ENCODE measurements around the gene C2CD2. TPM values are rescaled to one million over a fixed set of nuclear protein-coding genes. Genes with fewer than 3 reads are reported as not detected.

C2CD2 gene
- polyA plus RNA-seq, 1 of the 3 experiments (the other 2 are of a cell fraction) = 9.7 TPM

DNA sequence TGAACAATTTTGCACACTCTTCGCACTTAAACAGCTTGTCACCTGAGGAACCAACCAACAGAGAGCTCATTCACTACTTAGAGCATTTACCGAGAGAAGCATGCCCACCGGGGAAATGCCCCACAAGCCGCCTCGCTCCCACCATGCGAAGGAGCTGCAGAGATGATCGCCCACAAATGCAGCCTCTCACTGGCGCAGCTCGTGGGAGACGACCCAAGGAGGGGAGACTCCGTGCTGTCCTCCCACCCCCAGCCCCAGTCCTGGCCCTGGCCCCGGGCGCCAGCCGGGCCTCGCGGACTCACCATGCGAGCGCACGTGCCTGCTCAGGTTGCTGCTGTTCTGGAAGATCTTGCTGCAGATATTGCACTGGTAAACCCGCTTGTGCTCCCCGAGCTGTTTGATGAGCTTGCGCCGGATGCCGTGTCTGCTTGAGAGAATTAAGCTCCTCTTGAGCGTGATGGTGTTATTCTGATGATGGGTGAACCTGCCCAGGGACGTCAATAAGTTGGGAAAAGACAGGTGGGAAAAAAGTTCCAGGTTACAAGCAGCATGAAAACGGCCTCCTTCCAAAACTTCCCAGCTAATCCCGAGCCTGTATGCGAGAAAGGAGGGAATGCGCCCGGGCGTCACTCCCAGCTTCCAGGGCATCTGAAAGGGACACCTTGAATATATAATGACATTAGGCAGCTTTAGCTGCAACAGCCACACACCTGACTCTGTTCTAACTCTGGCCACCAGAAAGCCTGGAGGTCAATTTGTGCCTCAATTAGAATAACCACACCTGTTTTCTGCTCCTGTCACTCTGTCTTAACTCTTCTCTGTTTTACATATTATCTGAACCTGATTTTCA is 117.4 kb downstream of the C2CD2 start:
- Histone ChIP-seq H3K27ac (ENCODE audit: low read depth in 2 of 2, low read length in 1 of 2) (no peak overlapping the region), H3F3A (replicated peaks; ENCODE audit: insufficient read depth) (no peaks in the 10 kb centered on the region), H2AFZ (ENCODE audit: low read depth) (no peak overlapping the region), H3K4me1 (ENCODE audit: control insufficient read depth in 1 of 2, insufficient read depth in 2 of 2, low read depth in 1 of 2, low read length in 1 of 2) (no peaks in the 10 kb centered on the region), H4K20me1 (ENCODE audit: insufficient read depth) (no peaks in the 10 kb centered on the region), H3K9me2 (no peaks in the 10 kb centered on the region), H3K9me3 (peaks cover 5% of the 10 kb centered on the region; the same call in 1 of the 2 replicates), H3K36me3 (replicated peaks in 1 of 2; ENCODE audit: control insufficient read depth in 1 of 2, insufficient read depth in 2 of 2, low read length in 1 of 2) (peaks cover 20 to 38% of the 10 kb centered on the region in 2 experiments), H3K9ac (no peak overlapping the region), H3K79me2 (ENCODE audit: insufficient read depth) (no peaks in the 10 kb centered on the region), H3K4me3 (ENCODE audit: low read depth in 2 of 2, low read length in 1 of 2) (no peak overlapping the region), H3K27me3 (ENCODE audit: insufficient read depth) (no peaks in the 10 kb centered on the region), H3K4me2 (no peak overlapping the region)
- WGBS (ENCODE audit: low lambda C conversion rate) = 94% methylated on average over 14 of the region's 32 CpGs
- no peak for DNase-seq
- TF ChIP-seq, protein P1, sequence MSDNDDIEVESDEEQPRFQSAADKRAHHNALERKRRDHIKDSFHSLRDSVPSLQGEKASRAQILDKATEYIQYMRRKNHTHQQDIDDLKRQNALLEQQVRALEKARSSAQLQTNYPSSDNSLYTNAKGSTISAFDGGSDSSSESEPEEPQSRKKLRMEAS (IDR thresholded peaks at IDR 0.05; ENCODE audit: low read depth) = no peak
- TF ChIP-seq, protein P2, sequence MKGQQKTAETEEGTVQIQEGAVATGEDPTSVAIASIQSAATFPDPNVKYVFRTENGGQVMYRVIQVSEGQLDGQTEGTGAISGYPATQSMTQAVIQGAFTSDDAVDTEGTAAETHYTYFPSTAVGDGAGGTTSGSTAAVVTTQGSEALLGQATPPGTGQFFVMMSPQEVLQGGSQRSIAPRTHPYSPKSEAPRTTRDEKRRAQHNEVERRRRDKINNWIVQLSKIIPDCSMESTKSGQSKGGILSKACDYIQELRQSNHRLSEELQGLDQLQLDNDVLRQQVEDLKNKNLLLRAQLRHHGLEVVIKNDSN (IDR thresholded peaks at IDR 0.05; ENCODE audit: borderline replicate concordance, low read depth) = no peak
- TF ChIP-seq FOXM1 (IDR thresholded peaks at IDR 0.05; ENCODE audit: low read depth) (no peak), RAD21 (IDR thresholded peaks at IDR 0.05; ENCODE audit: low read length) (no peak), SMC3 (IDR thresholded peaks at IDR 0.05; ENCODE audit: low read depth, low read length) (no peak), GABPA (IDR thresholded peaks at IDR 0.05; ENCODE audit: low read depth) (no peak)
- TF ChIP-seq, protein P3, sequence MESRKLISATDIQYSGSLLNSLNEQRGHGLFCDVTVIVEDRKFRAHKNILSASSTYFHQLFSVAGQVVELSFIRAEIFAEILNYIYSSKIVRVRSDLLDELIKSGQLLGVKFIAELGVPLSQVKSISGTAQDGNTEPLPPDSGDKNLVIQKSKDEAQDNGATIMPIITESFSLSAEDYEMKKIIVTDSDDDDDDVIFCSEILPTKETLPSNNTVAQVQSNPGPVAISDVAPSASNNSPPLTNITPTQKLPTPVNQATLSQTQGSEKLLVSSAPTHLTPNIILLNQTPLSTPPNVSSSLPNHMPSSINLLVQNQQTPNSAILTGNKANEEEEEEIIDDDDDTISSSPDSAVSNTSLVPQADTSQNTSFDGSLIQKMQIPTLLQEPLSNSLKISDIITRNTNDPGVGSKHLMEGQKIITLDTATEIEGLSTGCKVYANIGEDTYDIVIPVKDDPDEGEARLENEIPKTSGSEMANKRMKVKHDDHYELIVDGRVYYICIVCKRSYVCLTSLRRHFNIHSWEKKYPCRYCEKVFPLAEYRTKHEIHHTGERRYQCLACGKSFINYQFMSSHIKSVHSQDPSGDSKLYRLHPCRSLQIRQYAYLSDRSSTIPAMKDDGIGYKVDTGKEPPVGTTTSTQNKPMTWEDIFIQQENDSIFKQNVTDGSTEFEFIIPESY (IDR thresholded peaks at IDR 0.05; ENCODE audit: borderline replicate concordance, low read depth) = no peak
- TF ChIP-seq, protein P4, sequence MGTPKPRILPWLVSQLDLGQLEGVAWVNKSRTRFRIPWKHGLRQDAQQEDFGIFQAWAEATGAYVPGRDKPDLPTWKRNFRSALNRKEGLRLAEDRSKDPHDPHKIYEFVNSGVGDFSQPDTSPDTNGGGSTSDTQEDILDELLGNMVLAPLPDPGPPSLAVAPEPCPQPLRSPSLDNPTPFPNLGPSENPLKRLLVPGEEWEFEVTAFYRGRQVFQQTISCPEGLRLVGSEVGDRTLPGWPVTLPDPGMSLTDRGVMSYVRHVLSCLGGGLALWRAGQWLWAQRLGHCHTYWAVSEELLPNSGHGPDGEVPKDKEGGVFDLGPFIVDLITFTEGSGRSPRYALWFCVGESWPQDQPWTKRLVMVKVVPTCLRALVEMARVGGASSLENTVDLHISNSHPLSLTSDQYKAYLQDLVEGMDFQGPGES (IDR thresholded peaks at IDR 0.05; ENCODE audit: low read depth, low read length) = no peak
- POLR2A ChIA-PET = no interaction called here
- CTCF ChIA-PET = interaction anchor here (0.7 to 1.6 kb wide), 3 partner anchors 16 to 309 kb away, joined by 3 to 4 read pairs (median 3); no protein-coding TSS in a partner anchor

DNA sequence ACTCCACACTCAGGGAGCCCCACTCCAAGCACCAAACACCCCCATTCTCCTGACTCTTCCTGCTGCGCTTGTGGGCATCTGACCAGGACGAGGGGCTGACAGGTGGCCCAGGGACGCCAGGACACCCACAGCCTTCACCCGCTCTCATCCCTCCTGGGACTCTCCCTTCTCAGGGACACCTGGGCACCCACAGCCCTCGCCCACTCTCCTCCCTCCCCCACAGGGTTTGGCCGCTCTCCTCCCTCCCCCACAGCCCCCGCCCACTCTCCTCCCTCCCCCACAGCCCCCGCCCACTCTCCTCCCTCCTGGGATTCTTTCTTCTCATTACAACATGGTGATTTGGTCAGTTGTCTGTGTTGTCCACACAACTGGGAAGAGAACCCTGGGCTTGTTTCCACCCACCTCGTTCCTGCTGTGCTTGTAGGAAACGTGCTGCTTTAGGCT is 118.1 kb downstream of the C2CD2 start:
- ChIA-PET CTCF (interaction anchor here (0.7 kb wide), 1 partner anchor 309 kb away, joined by 3 read pairs; no protein-coding TSS in a partner anchor), POLR2A (no interaction called here)
- Histone ChIP-seq H3K27me3 (ENCODE audit: insufficient read depth) (no peaks in the 10 kb centered on the region), H3K9me2 (no peaks in the 10 kb centered on the region), H3K27ac (ENCODE audit: low read depth in 2 of 2, low read length in 1 of 2) (no peak overlapping the region), H3K36me3 (replicated peaks in 1 of 2; ENCODE audit: control insufficient read depth in 1 of 2, insufficient read depth in 2 of 2, low read length in 1 of 2) (peaks cover 14 to 34% of the 10 kb centered on the region in 2 experiments), H3F3A (replicated peaks; ENCODE audit: insufficient read depth) (no peaks in the 10 kb centered on the region), H3K4me3 (ENCODE audit: low read depth in 2 of 2, low read length in 1 of 2) (no peak overlapping the region), H2AFZ (ENCODE audit: low read depth) (no peak overlapping the region), H3K79me2 (ENCODE audit: insufficient read depth) (no peaks in the 10 kb centered on the region), H4K20me1 (ENCODE audit: insufficient read depth) (no peaks in the 10 kb centered on the region), H3K9ac (no peak overlapping the region), H3K4me2 (no peak overlapping the region), H3K4me1 (ENCODE audit: control insufficient read depth in 1 of 2, insufficient read depth in 2 of 2, low read depth in 1 of 2, low read length in 1 of 2) (no peaks in the 10 kb centered on the region), H3K9me3 (peaks cover 4% of the 10 kb centered on the region; the same call in 1 of the 2 replicates)
- no peak for DNase-seq
- no peak for TF ChIP-seq TEAD4 (IDR thresholded peaks at IDR 0.05; ENCODE audit: borderline replicate concordance, insufficient read depth)
- TF ChIP-seq, protein P2 (IDR thresholded peaks at IDR 0.05; ENCODE audit: borderline replicate concordance, low read depth) = no peak
- no peak for TF ChIP-seq NRF1 (IDR thresholded peaks at IDR 0.05; ENCODE audit: low read depth, low read length)
- TF ChIP-seq, protein P5, sequence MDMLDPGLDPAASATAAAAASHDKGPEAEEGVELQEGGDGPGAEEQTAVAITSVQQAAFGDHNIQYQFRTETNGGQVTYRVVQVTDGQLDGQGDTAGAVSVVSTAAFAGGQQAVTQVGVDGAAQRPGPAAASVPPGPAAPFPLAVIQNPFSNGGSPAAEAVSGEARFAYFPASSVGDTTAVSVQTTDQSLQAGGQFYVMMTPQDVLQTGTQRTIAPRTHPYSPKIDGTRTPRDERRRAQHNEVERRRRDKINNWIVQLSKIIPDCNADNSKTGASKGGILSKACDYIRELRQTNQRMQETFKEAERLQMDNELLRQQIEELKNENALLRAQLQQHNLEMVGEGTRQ (IDR thresholded peaks at IDR 0.05; ENCODE audit: borderline replicate concordance, low read depth, low read length) = no peak
- no peak for TF ChIP-seq YY1 (IDR thresholded peaks at IDR 0.05; ENCODE audit: low read depth)
- 94% methylated on average over 10 of the region's 10 CpGs for WGBS (ENCODE audit: low lambda C conversion rate)
